SK-N-SH treated with all-trans-retinoic acid at 6 μM for 48 hours (cell line): ENCODE results near the gene ATRAID.

Experiments
- ATAC-seq: fragments of 200-7000 bp; cut with Tn5 transposase; 3 replicates; pipeline ENCODE4 v1.9.1; 2020; ENCODE audit warnings: mild to moderate bottlenecking, moderate library complexity
- BACH2 ChIP-seq: fragments of 250-450 bp; sonication (Bioruptor Pico); IDR thresholded peaks from 2 replicates; pipeline ENCODE4 v1.9.0; 2021; ENCODE audit warnings: mild to moderate bottlenecking, borderline replicate concordance
- CREB5 ChIP-seq: fragments of 250-450 bp; sonication (Bioruptor Pico); IDR thresholded peaks from 2 replicates; pipeline ENCODE4 v1.5.1; 2020; ENCODE audit warnings: low read depth, mild to moderate bottlenecking, moderate library complexity
- CSDC2 ChIP-seq: fragments of 250-450 bp; sonication (Bioruptor Pico); IDR thresholded peaks from 2 replicates; pipeline ENCODE4 v1.5.0; 2020; ENCODE audit warnings: mild to moderate bottlenecking, moderate library complexity
- CSRNP3 ChIP-seq: fragments of 250-450 bp; sonication (Bioruptor Pico); IDR thresholded peaks from 2 replicates; pipeline ENCODE4 v1.5.1; 2021; ENCODE audit warnings: mild to moderate bottlenecking, moderate library complexity
- ESRRG ChIP-seq: fragments of 250-450 bp; sonication (Bioruptor Pico); IDR thresholded peaks from 2 replicates; pipeline ENCODE4 v1.6.1; 2021; ENCODE audit warnings: mild to moderate bottlenecking
- GLIS3 ChIP-seq: fragments of 250-450 bp; sonication (Bioruptor Pico); IDR thresholded peaks from 2 replicates; pipeline ENCODE4 v1.5.0; 2020; ENCODE audit warnings: mild to moderate bottlenecking, moderate library complexity
- ISL1 ChIP-seq: fragments of 250-450 bp; sonication (Bioruptor Pico); IDR thresholded peaks from 2 replicates; pipeline ENCODE4 v2.1.2; 2022; ENCODE audit warnings: mild to moderate bottlenecking, moderate library complexity
- OSR1 ChIP-seq: fragments of 250-450 bp; sonication (Bioruptor Pico); IDR thresholded peaks from 2 replicates; pipeline ENCODE4 v1.8.0; 2022; ENCODE audit warnings: moderate library complexity, mild to moderate bottlenecking, inconsistent platforms
- PATZ1 ChIP-seq: fragments of 250-450 bp; sonication (Bioruptor Pico); IDR thresholded peaks from 2 replicates; pipeline ENCODE4 v1.8.0; 2020; ENCODE audit warnings: mild to moderate bottlenecking, moderate library complexity, borderline replicate concordance
- POU6F1 ChIP-seq: fragments of 250-450 bp; sonication (Bioruptor Pico); IDR thresholded peaks from 2 replicates; pipeline ENCODE4 v1.8.0; 2021; ENCODE audit warnings: low read depth, mild to moderate bottlenecking, moderate library complexity, borderline replicate concordance
- PPARA ChIP-seq: fragments of 250-450 bp; sonication (Bioruptor Pico); IDR thresholded peaks from 2 replicates; pipeline ENCODE4 v1.5.0; 2020; ENCODE audit warnings: mild to moderate bottlenecking, borderline replicate concordance
- RARB ChIP-seq: fragments of 250-450 bp; sonication (Bioruptor Pico); IDR thresholded peaks from 2 replicates; pipeline ENCODE4 v1.8.0; 2021; ENCODE audit warnings: mild to moderate bottlenecking, moderate library complexity
- SNAI2 ChIP-seq: fragments of 250-450 bp; sonication (Bioruptor Pico); IDR thresholded peaks from 2 replicates; pipeline ENCODE4 v1.5.0; 2020; ENCODE audit warnings: mild to moderate bottlenecking, moderate library complexity
- TCF4 ChIP-seq: fragments of 250-450 bp; sonication (Bioruptor Pico); IDR thresholded peaks from 2 replicates; pipeline ENCODE4 v1.8.0; 2021; ENCODE audit warnings: mild to moderate bottlenecking, moderate library complexity, borderline replicate concordance
- TOX ChIP-seq: fragments of 250-450 bp; sonication (Bioruptor Pico); IDR thresholded peaks from 2 replicates; pipeline ENCODE4 v1.8.0; 2021; ENCODE audit warnings: mild to moderate bottlenecking, moderate library complexity, borderline replicate concordance
- TSHZ2 ChIP-seq: fragments of 250-450 bp; sonication (Bioruptor Pico); IDR thresholded peaks from 2 replicates; pipeline ENCODE4 v1.5.0; 2020; ENCODE audit warnings: mild to moderate bottlenecking, moderate library complexity
- ZC3H10 ChIP-seq: fragments of 250-450 bp; sonication (Bioruptor Pico); IDR thresholded peaks from 2 replicates; pipeline ENCODE4 v1.5.1; 2021; ENCODE audit warnings: mild to moderate bottlenecking, moderate library complexity
- ZFP3 ChIP-seq: fragments of 250-450 bp; sonication (Bioruptor Pico); IDR thresholded peaks from 2 replicates; pipeline ENCODE4 v1.5.0; 2020; ENCODE audit warnings: mild to moderate bottlenecking, moderate library complexity
- ZFP30 ChIP-seq: fragments of 450-650 bp; formaldehyde crosslinking; IDR thresholded peaks from 2 replicates; pipeline ENCODE4 v1.5.0; 2022; ENCODE audit warnings: mild to moderate bottlenecking, moderate library complexity
- ZNF565 ChIP-seq: fragments of 450-650 bp; formaldehyde crosslinking; conservative IDR thresholded peaks from 2 replicates; pipeline ENCODE4 v1.5.0; 2020; ENCODE audit warnings: low read depth, mild to moderate bottlenecking, moderate library complexity
- ZNF70 ChIP-seq: fragments of 450-650 bp; formaldehyde crosslinking; IDR thresholded peaks from 2 replicates; pipeline ENCODE4 v1.5.0; 2020; ENCODE audit warnings: mild to moderate bottlenecking, moderate library complexity
- ZNF8 ChIP-seq: fragments of 450-650 bp; formaldehyde crosslinking; IDR thresholded peaks from 2 replicates; pipeline ENCODE4 v1.5.0; 2020; ENCODE audit warnings: mild to moderate bottlenecking, moderate library complexity

ATRAID gene

GRCh38 chr2:27258051-27258450, 46.2 kb downstream of the ATRAID start:
- no peak for ATAC-seq
- TF ChIP-seq GLIS3 (CRISPR knock-in tag): no peak
- TF ChIP-seq TSHZ2 (CRISPR knock-in tag): no peak
- TF ChIP-seq, all 23 proteins: peak for 0

GRCh38 chr2:27261241-27261925, 49.5 kb downstream of the ATRAID start:
- TF ChIP-seq ZFP3 (CRISPR knock-in tag) (no peak), RARB (no peak), CSRNP3 (CRISPR knock-in tag) (no peak), BACH2 (CRISPR knock-in tag) (no peak), ZC3H10 (CRISPR knock-in tag) (no peak), ZFP30 (CRISPR knock-in tag) (no peak), ESRRG (CRISPR knock-in tag) (no peak), CREB5 (CRISPR knock-in tag) (no peak), GLIS3 (CRISPR knock-in tag) (no peak), SNAI2 (CRISPR knock-in tag) (no peak), TCF4 (no peak)
- ATAC-seq: no peak

- ATAC-seq: no peak
- TF ChIP-seq ZC3H10 (CRISPR knock-in tag) (no peak), TOX (CRISPR knock-in tag) (no peak), RARB (no peak)
Measured at GRCh38 chr2:27261926-27262298, 50.1 kb downstream of the ATRAID start.

- ATAC-seq: peak; percentile 71
- TF ChIP-seq TOX (CRISPR knock-in tag): no peak
- TF ChIP-seq BACH2 (CRISPR knock-in tag): no peak
- no peak for TF ChIP-seq OSR1
- TF ChIP-seq SNAI2 (CRISPR knock-in tag): no peak
- no peak for TF ChIP-seq CREB5 (CRISPR knock-in tag)
- no peak for TF ChIP-seq CSDC2 (CRISPR knock-in tag)
- no peak for TF ChIP-seq ISL1 (CRISPR knock-in tag)
- no peak for TF ChIP-seq PATZ1
- TF ChIP-seq POU6F1 (CRISPR knock-in tag): no peak
- no peak for TF ChIP-seq PPARA (CRISPR knock-in tag)
- TF ChIP-seq CSRNP3 (CRISPR knock-in tag): no peak
- TF ChIP-seq ZNF565 (CRISPR knock-in tag): no peak
- TF ChIP-seq ESRRG (CRISPR knock-in tag): no peak
- TF ChIP-seq ZC3H10 (CRISPR knock-in tag): no peak
- TF ChIP-seq GLIS3 (CRISPR knock-in tag): no peak
- no peak for TF ChIP-seq ZNF70 (CRISPR knock-in tag)
- no peak for TF ChIP-seq ZNF8 (CRISPR knock-in tag)
Measured at GRCh38 chr2:27262379-27263286, 50.8 kb downstream of the ATRAID start, which contains the start of gene SLC30A3. SLC30A3 (minus strand) TSS chr2:27263047; CDS start chr2:27262906, 141 bp downstream.
